ENCODE measurements around the gene TMEM50B.
A peak's percentile ranks its signal among the peaks of the same experiment; 100 is the strongest.
"Not testable (repeated sequence)": the region's sequence is repeated elsewhere in the genome, so short reads cannot be mapped to it uniquely, and the experiment has no call there.

TMEM50B gene

GRCh38 chr21:33458861-33459260 is 20.9 kb downstream of the TMEM50B start:
- TF ChIP-seq CTCF (IDR thresholded peaks at IDR 0.05), result no peak
- H3K27ac ChIP-seq, result no peak overlapping the region
- no peak for DNase-seq (ENCODE audit: low spot score)
- no peak overlapping the region for H3K4me3 ChIP-seq

- H3K27ac ChIP-seq, result no peak overlapping the region
- DNase-seq (ENCODE audit: low spot score), result no peak
- TF ChIP-seq CTCF (IDR thresholded peaks at IDR 0.05), result no peak
- no peak overlapping the region for H3K4me3 ChIP-seq
Measured at GRCh38 chr21:33455686-33456446, 23.9 kb downstream of the TMEM50B start.

GRCh38 chr21:33452362-33452761 is 27.4 kb downstream of the TMEM50B start:
- TF ChIP-seq CTCF (IDR thresholded peaks at IDR 0.05), result no peak
- DNase-seq (ENCODE audit: low spot score), result no peak
- Histone ChIP-seq H3K4me3 (no peak overlapping the region), H3K27ac (no peak overlapping the region)

- TF ChIP-seq CTCF (IDR thresholded peaks at IDR 0.05), result no peak
Measured at GRCh38 chr21:33451634-33452071, 28.1 kb downstream of the TMEM50B start.

GRCh38 chr21:33449616-33450015 is 30.2 kb downstream of the TMEM50B start:
- no peak overlapping the region for H3K4me3 ChIP-seq
- H3K27ac ChIP-seq, result no peak overlapping the region
- no peak for DNase-seq (ENCODE audit: low spot score)
- no peak for TF ChIP-seq CTCF (IDR thresholded peaks at IDR 0.05)

More at GRCh38 chr21:33451634-33452071, 28.1 kb downstream of the TMEM50B start:
- Histone ChIP-seq H3K27ac (no peak overlapping the region), H3K4me3 (no peak overlapping the region)
- DNase-seq (ENCODE audit: low spot score), result no peak

- not testable (repeated sequence) for H3K4me3 ChIP-seq; H3K27ac ChIP-seq; DNase-seq (ENCODE audit: low spot score)
Measured at GRCh38 chr21:33446620-33447019, 33.2 kb downstream of the TMEM50B start.

- no peak for DNase-seq (ENCODE audit: low spot score)
- H3K27ac ChIP-seq, result peak overlapping the region in 1 of 2 donors; percentile 8
Measured at GRCh38 chr21:33444499-33444898, 35.3 kb downstream of the TMEM50B start.

More at GRCh38 chr21:33444499-33444898, 35.3 kb downstream of the TMEM50B start:
- TF ChIP-seq CTCF (IDR thresholded peaks at IDR 0.05), result no peak
- H3K4me3 ChIP-seq, result no peak overlapping the region

Measured in coronary artery (tissue), 2 donors.